SK-N-SH (cell line): Measurements from ENCODE around the gene MAP4.
"Not testable (repeated sequence)": the region's sequence is repeated elsewhere in the genome, so short reads cannot be mapped to it uniquely, and the experiment has no call there.

ENCODE experiments used
- CHD2 ChIP-seq: fragments of 150-350 bp; IDR thresholded peaks from 2 replicates; pipeline ENCODE4 v1.6.1; 2018; ENCODE audit warnings: low read length; ENCODE audit not compliant: partially characterized antibody
- EP300 ChIP-seq, 2 experiments: IDR thresholded peaks; 2 replicates each; pipeline versions ENCODE4 v1.4.0 to v1.6.1; 2012; ENCODE audit warnings: borderline replicate concordance in 1 of 2, low read depth in 1 of 2, low read length in 1 of 2
- FOXJ3 ChIP-seq: sonication (generic); formaldehyde crosslinking; IDR thresholded peaks from 2 replicates; pipeline ENCODE4 v1.5.1; 2020; ENCODE audit warnings: mild to moderate bottlenecking, missing genetic modification reagents
- MEF2A ChIP-seq: IDR thresholded peaks from 2 replicates; pipeline ENCODE4 v1.4.0; 2012; ENCODE audit warnings: low read depth, borderline replicate concordance
- NFIC ChIP-seq: IDR thresholded peaks from 2 replicates; pipeline ENCODE4 v1.4.0; 2012; ENCODE audit warnings: borderline replicate concordance
- POLR2AphosphoS5 ChIP-seq: IDR thresholded peaks from 2 replicates; pipeline ENCODE4 v1.6.1; 2012; ENCODE audit warnings: low read depth, low read length
- SMC3 ChIP-seq: IDR thresholded peaks from 2 replicates; pipeline ENCODE4 v1.6.1; 2012; ENCODE audit warnings: low read depth, low read length, improper control_type of control experiment
- TF ChIP-seq, protein P1 (sequence below): fragments of 200-600 bp; sonication (generic); IDR thresholded peaks from 2 replicates; pipeline ENCODE4 v1.6.1; 2017; ENCODE audit warnings: antibody characterized with exemption, mild to moderate bottlenecking, moderate library complexity
- TF ChIP-seq, protein P2 (sequence below): IDR thresholded peaks from 2 replicates; pipeline ENCODE4 v1.4.0; 2012; ENCODE audit warnings: low read depth
- TF ChIP-seq, protein P3 (sequence below): fragments of 150-350 bp; IDR thresholded peaks from 2 replicates; pipeline ENCODE4 v1.6.1; 2017; ENCODE audit warnings: antibody characterized with exemption, low read length, low read depth, borderline replicate concordance

DNA sequence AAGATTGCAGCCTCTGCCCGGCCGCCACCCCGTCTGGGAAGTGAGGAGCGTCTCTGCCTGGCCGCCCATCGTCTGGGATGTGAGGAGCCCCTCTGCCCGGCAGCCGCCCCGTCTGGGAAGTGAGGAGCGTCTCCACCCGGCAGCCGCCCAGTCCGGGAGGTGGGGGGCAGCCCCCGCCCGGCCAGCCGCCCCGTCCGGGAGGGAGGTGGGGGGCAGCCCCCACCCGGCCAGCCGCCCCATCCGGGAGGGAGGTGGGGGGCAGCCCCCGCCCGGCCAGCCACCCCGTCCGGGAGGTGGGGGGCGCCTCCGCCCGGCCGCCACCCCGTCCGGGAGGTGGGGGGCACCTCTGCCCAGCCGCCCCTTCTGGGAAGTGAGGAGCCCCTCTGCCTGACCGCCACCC lies 45.4 kb upstream of the MAP4 start:
- TF ChIP-seq, protein P1, sequence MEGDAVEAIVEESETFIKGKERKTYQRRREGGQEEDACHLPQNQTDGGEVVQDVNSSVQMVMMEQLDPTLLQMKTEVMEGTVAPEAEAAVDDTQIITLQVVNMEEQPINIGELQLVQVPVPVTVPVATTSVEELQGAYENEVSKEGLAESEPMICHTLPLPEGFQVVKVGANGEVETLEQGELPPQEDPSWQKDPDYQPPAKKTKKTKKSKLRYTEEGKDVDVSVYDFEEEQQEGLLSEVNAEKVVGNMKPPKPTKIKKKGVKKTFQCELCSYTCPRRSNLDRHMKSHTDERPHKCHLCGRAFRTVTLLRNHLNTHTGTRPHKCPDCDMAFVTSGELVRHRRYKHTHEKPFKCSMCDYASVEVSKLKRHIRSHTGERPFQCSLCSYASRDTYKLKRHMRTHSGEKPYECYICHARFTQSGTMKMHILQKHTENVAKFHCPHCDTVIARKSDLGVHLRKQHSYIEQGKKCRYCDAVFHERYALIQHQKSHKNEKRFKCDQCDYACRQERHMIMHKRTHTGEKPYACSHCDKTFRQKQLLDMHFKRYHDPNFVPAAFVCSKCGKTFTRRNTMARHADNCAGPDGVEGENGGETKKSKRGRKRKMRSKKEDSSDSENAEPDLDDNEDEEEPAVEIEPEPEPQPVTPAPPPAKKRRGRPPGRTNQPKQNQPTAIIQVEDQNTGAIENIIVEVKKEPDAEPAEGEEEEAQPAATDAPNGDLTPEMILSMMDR: not testable (repeated sequence)
- not testable (repeated sequence) for TF ChIP-seq MEF2A; CHD2; FOXJ3 (CRISPR knock-in tag); NFIC; SMC3; EP300 (IDR thresholded peaks at IDR 0.05; ENCODE audit: borderline replicate concordance in 1 of 2, low read depth in 1 of 2, low read length in 1 of 2); POLR2AphosphoS5
- TF ChIP-seq, protein P2, sequence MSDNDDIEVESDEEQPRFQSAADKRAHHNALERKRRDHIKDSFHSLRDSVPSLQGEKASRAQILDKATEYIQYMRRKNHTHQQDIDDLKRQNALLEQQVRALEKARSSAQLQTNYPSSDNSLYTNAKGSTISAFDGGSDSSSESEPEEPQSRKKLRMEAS: not testable (repeated sequence)
- TF ChIP-seq, protein P3, sequence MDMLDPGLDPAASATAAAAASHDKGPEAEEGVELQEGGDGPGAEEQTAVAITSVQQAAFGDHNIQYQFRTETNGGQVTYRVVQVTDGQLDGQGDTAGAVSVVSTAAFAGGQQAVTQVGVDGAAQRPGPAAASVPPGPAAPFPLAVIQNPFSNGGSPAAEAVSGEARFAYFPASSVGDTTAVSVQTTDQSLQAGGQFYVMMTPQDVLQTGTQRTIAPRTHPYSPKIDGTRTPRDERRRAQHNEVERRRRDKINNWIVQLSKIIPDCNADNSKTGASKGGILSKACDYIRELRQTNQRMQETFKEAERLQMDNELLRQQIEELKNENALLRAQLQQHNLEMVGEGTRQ: not testable (repeated sequence)
